ENCODE measurements around the gene KRTAP10-11. TPM values are rescaled to one million over a fixed set of nuclear protein-coding genes. Genes with fewer than 3 reads are reported as not detected.

Gene KRTAP10-11
- total RNA-seq, 1 donor from 2014 or later: not detected

DNA sequence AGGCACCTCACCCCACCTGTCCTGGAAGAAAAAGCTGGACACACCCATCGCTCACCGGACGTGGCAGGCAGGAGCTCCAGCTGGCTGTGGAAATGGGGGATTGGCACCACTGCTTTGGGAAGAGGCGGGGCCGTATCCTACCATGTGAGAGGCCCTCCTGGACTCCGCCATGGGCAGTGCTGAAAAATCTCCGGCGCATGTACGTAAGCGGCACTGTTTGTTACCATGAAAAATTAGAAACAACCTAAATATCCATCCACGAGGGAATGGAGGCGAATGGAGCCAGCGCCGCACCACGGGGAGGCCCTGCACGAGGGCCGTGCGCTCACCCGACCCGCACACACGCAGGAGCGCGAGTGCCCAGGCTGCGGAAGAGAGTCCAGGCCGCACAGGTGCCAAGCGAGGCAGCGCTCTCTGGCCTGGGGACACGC, 31.2 kb upstream of the KRTAP10-11 start:
- no peaks in the 10 kb centered on the region for H3K36me3 ChIP-seq (ENCODE audit: control insufficient read depth, insufficient read depth, low read length)
- H3K4me3 ChIP-seq (ENCODE audit: low read depth, low read length): no peak overlapping the region
- peaks cover 6% of the 10 kb centered on the region for H3K27me3 ChIP-seq (ENCODE audit: control insufficient read depth, insufficient read depth, low read length)
- no peak for DNase-seq (ENCODE audit: low read depth)
- no peak for TF ChIP-seq CTCF (IDR thresholded peaks at IDR 0.05; ENCODE audit: insufficient read depth, low read length, poor library complexity, severe bottlenecking)

DNA sequence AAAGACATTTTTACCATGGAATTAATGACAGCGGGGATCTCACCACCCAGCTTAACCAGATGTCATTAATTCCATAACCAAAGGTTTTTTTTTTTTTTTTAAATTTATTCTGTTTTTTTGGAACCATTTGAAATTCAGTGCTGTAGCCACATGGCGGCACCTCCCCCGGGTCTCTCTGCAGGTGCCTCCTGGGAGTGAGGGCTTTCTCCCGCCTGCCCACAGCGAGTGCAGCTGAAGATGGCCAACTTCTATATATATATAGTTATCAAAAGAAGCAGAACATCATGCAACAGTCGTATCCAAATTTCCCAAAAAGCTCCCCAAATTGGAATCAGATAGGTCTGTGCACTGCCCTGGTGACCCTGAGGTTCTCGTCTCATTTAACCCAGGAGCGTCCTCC, 30.7 kb upstream of the KRTAP10-11 start:
- no peak overlapping the region for H3K4me3 ChIP-seq (ENCODE audit: low read depth, low read length)
- TF ChIP-seq CTCF (IDR thresholded peaks at IDR 0.05; ENCODE audit: insufficient read depth, low read length, poor library complexity, severe bottlenecking): no peak
- H3K27me3 ChIP-seq (ENCODE audit: control insufficient read depth, insufficient read depth, low read length): peaks cover 6% of the 10 kb centered on the region
- no peaks in the 10 kb centered on the region for H3K36me3 ChIP-seq (ENCODE audit: control insufficient read depth, insufficient read depth, low read length)
- DNase-seq (ENCODE audit: low read depth): no peak

DNA sequence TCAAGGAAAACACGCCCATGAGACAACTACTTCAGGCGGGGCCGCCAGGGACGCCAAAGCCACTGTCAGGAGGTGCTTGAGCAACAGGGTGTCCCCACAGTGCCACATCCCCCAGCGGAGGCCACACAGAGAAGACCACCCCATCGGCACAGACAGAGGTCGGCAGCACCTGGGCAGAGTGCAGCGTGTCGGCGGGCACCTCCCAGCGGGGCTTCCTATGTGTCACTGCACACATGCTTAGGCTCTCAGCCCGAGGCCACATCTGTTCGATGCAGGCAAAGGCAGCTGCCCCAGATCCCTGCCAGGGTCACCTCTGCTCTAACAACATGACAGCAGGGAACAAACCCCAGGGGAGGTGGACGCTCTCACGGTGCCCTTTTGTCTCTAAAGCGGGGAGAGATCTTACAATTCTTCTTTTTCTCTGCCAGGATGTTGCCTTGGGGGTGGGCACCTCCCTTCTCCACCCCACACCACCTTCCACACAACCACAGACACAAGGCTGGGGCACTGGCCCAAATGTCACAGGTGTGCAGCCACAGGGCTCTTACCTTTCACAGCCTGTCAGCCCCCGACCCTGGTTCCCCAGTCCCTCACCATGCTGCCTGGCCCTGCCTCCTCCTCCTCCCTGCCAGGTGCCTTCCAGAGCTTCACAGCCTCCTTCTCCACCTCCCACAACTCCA, 30.2 kb upstream of the KRTAP10-11 start:
- Histone ChIP-seq H3K4me3 (ENCODE audit: low read depth, low read length) (no peak overlapping the region), H3K36me3 (ENCODE audit: control insufficient read depth, insufficient read depth, low read length) (no peaks in the 10 kb centered on the region), H3K27me3 (ENCODE audit: control insufficient read depth, insufficient read depth, low read length) (peaks cover 6% of the 10 kb centered on the region)
- no peak for TF ChIP-seq CTCF (IDR thresholded peaks at IDR 0.05; ENCODE audit: insufficient read depth, low read length, poor library complexity, severe bottlenecking)
- DNase-seq (ENCODE audit: low read depth): no peak

DNA sequence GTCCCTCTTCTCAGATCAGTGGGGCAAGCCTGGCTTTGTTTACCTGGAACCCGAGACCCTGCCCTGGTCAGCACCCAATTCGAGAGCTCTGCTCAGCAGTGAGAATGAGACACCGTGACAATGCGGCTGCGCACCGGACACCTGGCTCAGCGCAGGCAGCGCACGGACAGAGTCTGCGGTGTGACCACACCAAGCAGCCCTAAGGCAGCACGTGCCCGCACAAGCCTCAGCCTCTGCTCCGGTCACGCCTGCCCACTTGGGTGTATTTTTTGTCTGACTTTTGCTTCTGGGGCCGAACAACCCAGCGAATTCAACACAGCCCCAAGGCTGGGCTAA, 29.7 kb upstream of the KRTAP10-11 start:
- peaks cover 6% of the 10 kb centered on the region for H3K27me3 ChIP-seq (ENCODE audit: control insufficient read depth, insufficient read depth, low read length)
- no peak for DNase-seq (ENCODE audit: low read depth)
- no peak for TF ChIP-seq CTCF (IDR thresholded peaks at IDR 0.05; ENCODE audit: insufficient read depth, low read length, poor library complexity, severe bottlenecking)
- H3K36me3 ChIP-seq (ENCODE audit: control insufficient read depth, insufficient read depth, low read length): no peaks in the 10 kb centered on the region
- H3K4me3 ChIP-seq (ENCODE audit: low read depth, low read length): no peak overlapping the region

DNA sequence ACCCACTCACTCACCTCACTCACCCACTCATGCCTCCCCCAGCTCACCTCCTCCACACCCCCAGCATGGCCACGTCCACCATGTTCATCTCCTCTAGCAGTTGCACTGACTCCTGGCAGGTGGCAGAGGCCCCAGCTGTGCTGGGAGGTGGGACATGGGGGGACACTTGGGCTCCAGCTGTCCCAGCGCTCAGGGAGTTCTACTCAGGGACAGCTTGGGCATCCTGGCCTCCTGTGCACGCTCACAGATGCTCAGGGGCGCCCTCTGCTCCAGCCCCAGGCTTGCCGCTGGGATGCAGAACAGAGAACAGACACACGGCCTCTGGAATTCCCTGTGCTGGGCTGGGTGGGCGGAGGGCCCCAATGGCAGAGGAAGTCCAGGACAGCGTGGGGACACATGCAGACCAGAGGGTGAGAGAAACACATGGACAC, 29.1 kb upstream of the KRTAP10-11 start:
- peaks cover 6% of the 10 kb centered on the region for H3K27me3 ChIP-seq (ENCODE audit: control insufficient read depth, insufficient read depth, low read length)
- no peak for DNase-seq (ENCODE audit: low read depth)
- no peak for TF ChIP-seq CTCF (IDR thresholded peaks at IDR 0.05; ENCODE audit: insufficient read depth, low read length, poor library complexity, severe bottlenecking)

GRCh38 chr21:44618504-44618903, 27.7 kb upstream of the KRTAP10-11 start:
- Histone ChIP-seq H3K27me3 (ENCODE audit: control insufficient read depth, insufficient read depth, low read length) (peaks cover 6% of the 10 kb centered on the region), H3K4me3 (ENCODE audit: low read depth, low read length) (no peak overlapping the region), H3K36me3 (ENCODE audit: control insufficient read depth, insufficient read depth, low read length) (no peaks in the 10 kb centered on the region)
- no peak for DNase-seq (ENCODE audit: low read depth)
- TF ChIP-seq CTCF (IDR thresholded peaks at IDR 0.05; ENCODE audit: insufficient read depth, low read length, poor library complexity, severe bottlenecking): no peak

More for the DNA sequence above, 29.1 kb upstream of the KRTAP10-11 start:
- Histone ChIP-seq H3K4me3 (ENCODE audit: low read depth, low read length) (no peak overlapping the region), H3K36me3 (ENCODE audit: control insufficient read depth, insufficient read depth, low read length) (no peaks in the 10 kb centered on the region)
